GM21423 (cell line): ENCODE measurements around the gene LHX4.

Source experiments
- ATAC-seq: cut with Tn5 transposase; IDR thresholded peaks from one replicate; pipeline ENCODE4 v1.9.1; 2021; ENCODE audit warnings: mild to moderate bottlenecking, moderate library complexity; ENCODE audit not compliant: unreplicated experiment

The LHX4 gene

DNA sequence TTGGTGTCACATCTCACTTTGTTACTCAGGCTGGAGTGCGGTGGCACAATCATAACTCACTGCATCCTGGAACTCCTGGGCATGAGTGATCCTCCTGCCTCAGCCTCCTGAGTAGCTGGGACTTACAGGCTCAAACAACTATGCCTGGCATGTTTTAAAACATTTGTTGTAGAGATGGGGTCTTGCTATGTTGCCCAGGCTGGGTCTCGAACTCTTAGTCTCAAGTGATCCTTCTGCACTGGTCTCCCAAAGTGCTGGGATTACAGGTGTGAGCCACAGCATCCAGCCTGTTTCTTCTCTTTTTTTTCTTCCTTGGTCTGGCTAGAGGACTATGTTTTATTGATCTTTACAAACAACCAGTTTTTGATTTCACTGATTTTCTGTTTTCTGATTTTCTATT, 64.6 kb downstream of the LHX4 start:
- ATAC-seq, result no peak

GRCh38 chr1:180295999-180296398, 65.9 kb downstream of the LHX4 start:
- ATAC-seq, result no peak

- no peak for ATAC-seq
Measured at GRCh38 chr1:180299479-180300221, 69.6 kb downstream of the LHX4 start.

DNA sequence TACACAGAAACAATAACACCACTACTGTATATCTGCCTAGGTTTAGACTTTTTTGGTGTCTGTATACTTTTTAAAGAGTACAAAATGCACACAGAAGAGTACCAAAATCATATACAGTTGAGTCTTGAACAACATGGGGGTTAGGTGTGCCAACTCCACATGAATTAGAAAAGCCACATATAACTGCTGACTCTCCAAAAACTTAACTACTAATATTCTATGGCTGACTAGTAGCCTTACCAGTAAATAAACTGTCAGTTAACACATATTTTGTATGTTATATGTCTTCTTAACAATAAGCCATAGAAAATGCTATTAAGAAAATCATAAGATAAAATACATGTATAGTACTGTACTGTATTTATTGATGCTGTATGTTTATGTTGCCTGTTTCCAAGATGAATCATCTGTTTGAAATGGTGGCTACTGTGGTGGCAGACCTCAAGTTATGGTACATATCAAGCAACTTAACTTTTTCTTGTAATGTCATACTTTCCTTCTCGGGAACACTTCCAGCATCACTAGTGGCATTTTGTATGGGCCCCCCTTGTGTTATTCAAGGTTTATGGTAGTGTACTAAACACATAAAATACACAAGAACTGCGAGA, 71.2 kb downstream of the LHX4 start:
- no peak for ATAC-seq

- ATAC-seq, result no peak
Measured at GRCh38 chr1:180309338-180309737, 79.3 kb downstream of the LHX4 start.

GRCh38 chr1:180310095-180310494, 80.0 kb downstream of the LHX4 start:
- ATAC-seq, result no peak

DNA sequence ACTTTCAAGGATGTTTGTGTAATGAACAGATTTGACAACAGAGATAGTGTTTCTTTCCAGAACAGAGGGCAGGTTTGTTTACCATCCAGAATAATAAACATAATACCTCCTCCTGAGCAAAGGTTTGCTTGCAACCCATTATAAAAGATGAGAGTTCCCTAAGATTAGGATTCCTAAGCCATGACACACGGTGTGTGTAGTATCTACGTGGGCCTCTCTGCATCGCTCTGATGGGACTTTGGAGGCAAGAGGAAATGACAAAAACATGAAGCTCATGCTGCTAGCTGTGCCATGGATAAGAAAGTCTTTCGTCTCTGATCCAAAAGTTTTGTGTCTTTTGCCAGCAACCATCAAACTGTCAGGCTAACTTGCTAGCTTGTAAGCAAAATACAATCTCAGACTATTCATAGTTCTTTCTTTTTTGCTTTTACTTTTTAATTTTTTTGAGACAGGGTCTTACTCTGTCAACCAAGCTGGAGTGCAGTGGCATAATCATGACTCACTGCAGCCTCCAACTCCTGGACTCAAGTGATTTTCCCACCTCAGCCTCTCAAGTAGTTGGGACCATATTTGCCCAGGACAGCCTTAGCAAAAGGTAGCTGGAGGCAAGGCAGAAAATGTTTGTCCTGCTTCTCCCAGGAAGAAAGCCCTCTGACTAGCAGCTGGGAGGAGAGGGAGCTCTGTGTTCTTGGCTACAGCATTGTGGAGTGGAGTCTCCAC, 81.1 kb downstream of the LHX4 start:
- no peak for ATAC-seq

GRCh38 chr1:180312926-180313325, 82.9 kb downstream of the LHX4 start:
- ATAC-seq, result no peak

GRCh38 chr1:180327089-180327488, 97.0 kb downstream of the LHX4 start:
- ATAC-seq, result no peak
